ENCODE data around the gene ENOSF1. TPM values are rescaled to one million over a fixed set of nuclear protein-coding genes. Genes with fewer than 3 reads are reported as not detected.

ENOSF1 gene
- total and polyA plus RNA-seq, 8 donors = 24.0 to 114 (median 70.5) TPM

DNA sequence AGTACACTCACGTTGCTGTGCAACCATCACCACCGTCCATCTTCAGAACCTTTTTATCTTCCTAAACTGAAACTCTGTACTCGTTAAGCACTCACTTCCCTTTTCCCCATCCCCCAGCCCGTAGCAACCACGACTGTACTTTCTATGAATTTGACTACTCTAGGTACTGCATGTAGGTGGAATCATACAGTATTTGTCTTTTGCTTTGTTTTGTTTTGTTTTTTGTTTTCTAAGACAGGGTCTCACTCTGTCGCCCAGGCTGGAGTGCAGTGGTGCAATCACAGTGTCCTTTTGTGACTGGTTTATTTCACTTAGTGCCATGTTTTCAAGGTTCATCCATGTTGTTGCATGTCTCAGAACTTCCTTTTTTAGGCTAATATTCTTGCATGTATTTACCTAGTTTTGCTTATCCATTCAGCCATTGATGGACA is 62.0 kb downstream of the ENOSF1 start:
- TF ChIP-seq, protein P1, sequence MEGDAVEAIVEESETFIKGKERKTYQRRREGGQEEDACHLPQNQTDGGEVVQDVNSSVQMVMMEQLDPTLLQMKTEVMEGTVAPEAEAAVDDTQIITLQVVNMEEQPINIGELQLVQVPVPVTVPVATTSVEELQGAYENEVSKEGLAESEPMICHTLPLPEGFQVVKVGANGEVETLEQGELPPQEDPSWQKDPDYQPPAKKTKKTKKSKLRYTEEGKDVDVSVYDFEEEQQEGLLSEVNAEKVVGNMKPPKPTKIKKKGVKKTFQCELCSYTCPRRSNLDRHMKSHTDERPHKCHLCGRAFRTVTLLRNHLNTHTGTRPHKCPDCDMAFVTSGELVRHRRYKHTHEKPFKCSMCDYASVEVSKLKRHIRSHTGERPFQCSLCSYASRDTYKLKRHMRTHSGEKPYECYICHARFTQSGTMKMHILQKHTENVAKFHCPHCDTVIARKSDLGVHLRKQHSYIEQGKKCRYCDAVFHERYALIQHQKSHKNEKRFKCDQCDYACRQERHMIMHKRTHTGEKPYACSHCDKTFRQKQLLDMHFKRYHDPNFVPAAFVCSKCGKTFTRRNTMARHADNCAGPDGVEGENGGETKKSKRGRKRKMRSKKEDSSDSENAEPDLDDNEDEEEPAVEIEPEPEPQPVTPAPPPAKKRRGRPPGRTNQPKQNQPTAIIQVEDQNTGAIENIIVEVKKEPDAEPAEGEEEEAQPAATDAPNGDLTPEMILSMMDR (IDR thresholded peaks at IDR 0.05) = no peak
- TF ChIP-seq EP300 (IDR thresholded peaks at IDR 0.05) = no peak
- no peak for TF ChIP-seq POLR2A (IDR thresholded peaks at IDR 0.05)
- TF ChIP-seq POLR2AphosphoS5 (IDR thresholded peaks at IDR 0.05) = no peak
- Histone ChIP-seq H3K9me3 (no peaks in the 10 kb centered on the region), H3K27me3 (peaks cover 0 to 13% (median 0%) of the 10 kb centered on the region in 3 donors), H3K4me1 (no peaks in the 10 kb centered on the region), H3K27ac (no peak overlapping the region), H3K36me3 (no peaks in the 10 kb centered on the region), H3K4me3 (no peak overlapping the region)
- DNase-seq = peak in 1 of 2 donors; percentile 37
- 57 to 67% (median 65%) methylated on average over 6 of the region's 6 CpGs for WGBS, 5 donors
- intact Hi-C loops (cut with DNase I; ENCODE audit: low total_unique reads) = no loop called here

DNA sequence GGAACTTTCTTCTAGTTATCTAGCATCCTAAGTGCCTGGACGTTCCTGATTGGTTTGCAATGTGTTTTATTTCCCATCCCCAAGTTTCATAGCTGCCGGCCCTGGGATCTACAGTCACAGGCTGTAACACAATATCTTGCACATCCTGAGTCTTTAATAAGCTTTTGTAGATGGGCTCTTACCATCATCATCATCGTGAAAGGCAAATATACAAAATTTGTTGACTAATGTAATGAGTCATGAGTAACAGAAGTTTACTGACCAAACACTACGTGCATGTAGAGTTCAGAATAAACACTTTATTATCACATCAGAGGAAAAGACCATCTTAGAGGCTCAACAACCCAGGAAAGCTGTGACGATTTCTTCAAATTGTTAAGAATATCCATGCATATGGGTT is 63.1 kb downstream of the ENOSF1 start:
- no peak overlapping the region for H3K27ac ChIP-seq
- no peak for TF ChIP-seq EP300 (IDR thresholded peaks at IDR 0.05)
- TF ChIP-seq, protein P1 (IDR thresholded peaks at IDR 0.05) = no peak
- TF ChIP-seq POLR2AphosphoS5 (IDR thresholded peaks at IDR 0.05) = no peak
- no peak for TF ChIP-seq POLR2A (IDR thresholded peaks at IDR 0.05)
- H3K4me3 ChIP-seq = no peak overlapping the region
- H3K9me3 ChIP-seq = no peaks in the 10 kb centered on the region
- DNase-seq = no peak
- no peaks in the 10 kb centered on the region for H3K36me3 ChIP-seq
- intact Hi-C loops (cut with DNase I; ENCODE audit: low total_unique reads) = no loop called here
- 52 to 67% (median 60%) methylated on average over 5 of the region's 5 CpGs for WGBS, 5 donors
- peaks cover 0 to 7% (median 0%) of the 10 kb centered on the region in 3 donors for H3K27me3 ChIP-seq
- H3K4me1 ChIP-seq = no peaks in the 10 kb centered on the region

DNA sequence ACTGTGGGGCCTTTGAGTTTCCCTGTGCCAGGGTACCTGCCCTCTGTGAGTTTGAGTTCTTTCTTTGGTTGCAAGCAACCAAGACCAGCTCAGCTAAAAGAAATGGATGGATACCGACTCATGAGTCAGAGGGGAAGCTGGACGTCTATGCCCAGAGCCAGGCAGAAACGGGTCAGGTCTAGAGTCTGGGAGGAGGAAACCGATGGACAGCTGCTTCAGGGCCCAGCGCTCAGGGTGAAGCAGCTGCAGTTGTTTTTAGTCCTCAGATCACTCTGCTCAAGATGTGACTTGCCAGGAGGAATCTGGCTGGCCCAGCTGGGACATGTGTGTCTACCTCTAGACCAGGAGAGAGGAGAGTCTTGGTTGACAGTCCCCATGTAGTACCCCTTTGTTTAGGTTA is 65.1 kb downstream of the ENOSF1 start:
- 84 to 96% (median 89%) methylated on average over 5 of the region's 5 CpGs for WGBS, 5 donors
- intact Hi-C loops (cut with DNase I; ENCODE audit: low total_unique reads) = no loop called here
- no peak for TF ChIP-seq POLR2A (IDR thresholded peaks at IDR 0.05)
- TF ChIP-seq, protein P1 (IDR thresholded peaks at IDR 0.05) = no peak
- TF ChIP-seq EP300 (IDR thresholded peaks at IDR 0.05) = no peak
- TF ChIP-seq POLR2AphosphoS5 (IDR thresholded peaks at IDR 0.05) = no peak

DNA sequence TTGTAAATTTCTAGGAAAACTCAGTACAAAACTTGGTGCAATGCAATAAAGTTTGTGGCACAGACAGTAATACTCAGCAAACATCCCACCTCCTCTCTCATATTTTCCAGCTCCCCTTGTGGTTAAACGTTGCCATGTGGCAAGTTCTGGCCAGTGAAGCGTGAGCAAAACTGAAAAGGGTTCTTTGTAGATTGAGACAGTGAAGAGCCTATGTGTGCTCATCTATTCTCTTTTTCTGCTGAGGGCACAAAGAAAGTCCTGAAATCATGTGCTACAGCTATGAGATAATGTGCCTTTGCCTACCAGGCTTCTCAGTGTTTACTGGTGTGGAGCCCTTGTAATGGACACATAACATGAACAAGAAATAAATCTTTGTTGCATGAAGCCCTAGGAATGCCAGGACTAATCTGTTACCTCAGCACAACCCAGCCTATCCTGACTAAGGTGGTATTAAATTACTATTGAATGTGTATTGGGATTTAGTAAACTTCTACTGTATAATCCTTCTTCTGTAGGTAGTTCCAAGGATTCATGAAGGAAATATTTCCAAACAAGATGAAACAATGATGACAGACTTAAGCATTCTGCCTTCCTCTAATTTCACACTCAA is 67.9 kb downstream of the ENOSF1 start:
- Histone ChIP-seq H3K27ac (no peak overlapping the region), H3K36me3 (no peaks in the 10 kb centered on the region), H3K9me3 (no peaks in the 10 kb centered on the region), H3K4me1 (no peaks in the 10 kb centered on the region), H3K27me3 (no peaks in the 10 kb centered on the region), H3K4me3 (no peak overlapping the region)
- 42 to 57% (median 52%) methylated on average over 2 of the region's 2 CpGs for WGBS, 5 donors
- no peak for TF ChIP-seq POLR2A (IDR thresholded peaks at IDR 0.05)
- no peak for TF ChIP-seq POLR2AphosphoS5 (IDR thresholded peaks at IDR 0.05)
- TF ChIP-seq, protein P1 (IDR thresholded peaks at IDR 0.05) = no peak
- TF ChIP-seq EP300 (IDR thresholded peaks at IDR 0.05) = no peak
- no peak for DNase-seq
- intact Hi-C loops (cut with DNase I; ENCODE audit: low total_unique reads) = no loop called here

More for the DNA sequence above, 65.1 kb downstream of the ENOSF1 start:
- Histone ChIP-seq H3K4me3 (no peak overlapping the region), H3K27me3 (peaks cover 0 to 3% (median 0%) of the 10 kb centered on the region in 3 donors), H3K27ac (no peak overlapping the region), H3K9me3 (no peaks in the 10 kb centered on the region), H3K4me1 (no peaks in the 10 kb centered on the region), H3K36me3 (no peaks in the 10 kb centered on the region)
- no peak for DNase-seq

Measured in stomach (tissue), 9 donors.